ENCODE results near the gene PIPOX.

The PIPOX gene

DNA sequence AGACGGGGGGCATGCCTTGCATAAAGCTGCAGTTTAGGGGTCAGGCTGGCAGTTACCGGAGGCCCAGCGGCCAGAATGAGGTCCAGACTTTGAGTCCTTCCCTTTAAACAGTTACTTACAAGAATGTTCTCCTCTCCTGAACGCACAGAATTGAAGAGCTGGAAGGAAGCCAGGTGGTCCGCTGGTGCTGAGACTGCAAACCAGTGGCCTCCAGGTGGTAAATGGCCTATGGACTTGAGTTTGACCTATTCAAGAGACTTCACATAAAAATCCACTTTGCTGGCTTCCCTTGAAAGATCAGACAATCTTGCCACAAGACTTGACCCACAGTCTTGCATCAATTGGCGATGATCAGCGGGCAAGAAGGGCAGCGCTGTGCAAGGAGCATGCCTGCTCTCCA, 22.4 kb upstream of the PIPOX start:
- Histone ChIP-seq H3K36me3 (no peaks in the 10 kb centered on the region), H3K4me1 (ENCODE audit: control insufficient read depth in 1 of 2, insufficient read depth in 1 of 2, low read depth in 1 of 2, low read length in 1 of 2) (no peaks in the 10 kb centered on the region), H3K27ac (no peak overlapping the region), H3K27me3 (peaks cover 100% of the 10 kb centered on the region), H3K4me3 (ENCODE audit: low read depth in 1 of 2, low read length in 1 of 2) (no peak overlapping the region), H3K9me3 (no peaks in the 10 kb centered on the region)
- TF ChIP-seq, protein P1, sequence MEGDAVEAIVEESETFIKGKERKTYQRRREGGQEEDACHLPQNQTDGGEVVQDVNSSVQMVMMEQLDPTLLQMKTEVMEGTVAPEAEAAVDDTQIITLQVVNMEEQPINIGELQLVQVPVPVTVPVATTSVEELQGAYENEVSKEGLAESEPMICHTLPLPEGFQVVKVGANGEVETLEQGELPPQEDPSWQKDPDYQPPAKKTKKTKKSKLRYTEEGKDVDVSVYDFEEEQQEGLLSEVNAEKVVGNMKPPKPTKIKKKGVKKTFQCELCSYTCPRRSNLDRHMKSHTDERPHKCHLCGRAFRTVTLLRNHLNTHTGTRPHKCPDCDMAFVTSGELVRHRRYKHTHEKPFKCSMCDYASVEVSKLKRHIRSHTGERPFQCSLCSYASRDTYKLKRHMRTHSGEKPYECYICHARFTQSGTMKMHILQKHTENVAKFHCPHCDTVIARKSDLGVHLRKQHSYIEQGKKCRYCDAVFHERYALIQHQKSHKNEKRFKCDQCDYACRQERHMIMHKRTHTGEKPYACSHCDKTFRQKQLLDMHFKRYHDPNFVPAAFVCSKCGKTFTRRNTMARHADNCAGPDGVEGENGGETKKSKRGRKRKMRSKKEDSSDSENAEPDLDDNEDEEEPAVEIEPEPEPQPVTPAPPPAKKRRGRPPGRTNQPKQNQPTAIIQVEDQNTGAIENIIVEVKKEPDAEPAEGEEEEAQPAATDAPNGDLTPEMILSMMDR (IDR thresholded peaks at IDR 0.05), result no peak

DNA sequence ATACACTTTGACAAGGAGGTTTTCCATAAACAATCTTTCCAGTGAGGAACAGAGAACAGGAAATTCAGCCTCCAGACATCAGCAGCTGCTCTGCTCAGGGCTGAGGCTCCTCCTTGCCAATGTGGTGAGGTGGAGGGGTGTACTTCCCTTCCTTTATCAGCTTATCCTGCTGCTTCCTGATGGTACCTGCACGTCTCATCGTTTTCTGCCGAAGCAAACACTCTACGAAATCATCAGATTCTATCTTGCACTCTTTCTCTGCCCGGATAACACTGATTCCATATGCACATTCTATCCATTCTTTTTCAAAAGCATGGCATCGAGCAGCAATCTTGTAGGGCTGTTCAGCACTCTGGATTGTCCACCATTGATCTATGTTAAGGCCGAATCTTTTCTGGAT, 21.7 kb upstream of the PIPOX start:
- Histone ChIP-seq H3K4me3 (ENCODE audit: low read depth in 1 of 2, low read length in 1 of 2) (no peak overlapping the region), H3K36me3 (no peaks in the 10 kb centered on the region), H3K4me1 (ENCODE audit: control insufficient read depth in 1 of 2, insufficient read depth in 1 of 2, low read depth in 1 of 2, low read length in 1 of 2) (no peaks in the 10 kb centered on the region), H3K27ac (no peak overlapping the region), H3K9me3 (no peaks in the 10 kb centered on the region), H3K27me3 (peaks cover 100% of the 10 kb centered on the region)
- TF ChIP-seq, protein P1 (IDR thresholded peaks at IDR 0.05), result no peak

DNA sequence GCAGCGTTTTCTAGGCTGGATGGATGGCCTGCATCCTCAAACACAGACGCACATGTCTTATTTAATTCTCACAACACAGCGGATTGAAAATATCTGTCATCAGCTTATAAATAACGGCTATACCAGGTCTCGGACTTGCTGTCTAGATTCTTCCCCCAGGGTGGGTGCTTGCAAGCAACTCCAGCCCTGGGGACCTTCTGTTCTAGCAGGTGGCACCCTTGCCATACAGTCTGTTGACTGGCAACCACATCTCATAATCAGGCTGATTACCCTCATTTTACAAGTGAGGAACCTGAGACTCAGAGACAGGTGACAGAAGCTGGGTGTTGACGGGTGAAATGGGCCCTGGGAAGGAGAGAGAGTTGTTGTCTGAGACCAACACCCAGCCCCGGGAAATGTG, 20.9 kb upstream of the PIPOX start:
- Histone ChIP-seq H3K4me1 (ENCODE audit: control insufficient read depth in 1 of 2, insufficient read depth in 1 of 2, low read depth in 1 of 2, low read length in 1 of 2) (no peaks in the 10 kb centered on the region), H3K27me3 (peaks cover 99% of the 10 kb centered on the region), H3K27ac (no peak overlapping the region)

DNA sequence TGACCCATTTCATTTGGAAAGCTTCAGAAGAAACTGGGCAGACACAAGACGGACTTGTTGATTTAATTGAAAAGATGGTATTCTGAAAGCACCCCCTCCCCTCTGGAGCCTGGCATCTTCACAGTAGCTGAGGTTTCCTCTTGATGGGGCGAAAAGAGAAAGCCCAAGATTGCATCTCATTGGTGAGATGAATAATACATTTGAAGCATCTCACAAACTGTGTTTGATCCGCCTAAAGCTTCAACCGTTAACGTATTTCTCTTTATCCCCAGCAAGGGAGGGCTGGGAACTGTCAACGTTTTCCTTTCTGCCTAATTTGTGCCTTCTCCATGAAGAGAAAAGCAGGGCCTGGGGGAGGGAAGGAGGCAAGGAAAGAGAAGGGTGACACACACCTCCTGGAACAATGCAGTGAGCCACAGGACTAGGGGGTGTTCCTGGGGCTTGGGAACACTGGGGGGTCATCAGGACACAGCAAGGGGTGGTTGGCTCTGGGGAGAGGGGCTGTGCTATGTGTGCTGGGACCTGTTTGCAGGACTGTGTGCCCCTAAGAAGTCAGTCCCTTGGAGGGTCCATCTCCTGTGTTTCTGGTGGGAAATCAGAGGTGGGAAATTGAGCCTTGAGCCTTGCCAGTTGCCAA, 18.5 kb upstream of the PIPOX start:
- Histone ChIP-seq H3K27me3 (peaks cover 92% of the 10 kb centered on the region), H3K4me1 (ENCODE audit: control insufficient read depth in 1 of 2, insufficient read depth in 1 of 2, low read depth in 1 of 2, low read length in 1 of 2) (no peaks in the 10 kb centered on the region), H3K36me3 (no peaks in the 10 kb centered on the region), H3K9me3 (no peaks in the 10 kb centered on the region), H3K4me3 (ENCODE audit: low read depth in 1 of 2, low read length in 1 of 2) (no peak overlapping the region), H3K27ac (no peak overlapping the region)
- TF ChIP-seq, protein P1 (IDR thresholded peaks at IDR 0.05), result no peak

More for the DNA sequence above, 20.9 kb upstream of the PIPOX start:
- Histone ChIP-seq H3K36me3 (no peaks in the 10 kb centered on the region), H3K9me3 (no peaks in the 10 kb centered on the region), H3K4me3 (ENCODE audit: low read depth in 1 of 2, low read length in 1 of 2) (no peak overlapping the region)
- TF ChIP-seq, protein P1 (IDR thresholded peaks at IDR 0.05), result no peak

DNA sequence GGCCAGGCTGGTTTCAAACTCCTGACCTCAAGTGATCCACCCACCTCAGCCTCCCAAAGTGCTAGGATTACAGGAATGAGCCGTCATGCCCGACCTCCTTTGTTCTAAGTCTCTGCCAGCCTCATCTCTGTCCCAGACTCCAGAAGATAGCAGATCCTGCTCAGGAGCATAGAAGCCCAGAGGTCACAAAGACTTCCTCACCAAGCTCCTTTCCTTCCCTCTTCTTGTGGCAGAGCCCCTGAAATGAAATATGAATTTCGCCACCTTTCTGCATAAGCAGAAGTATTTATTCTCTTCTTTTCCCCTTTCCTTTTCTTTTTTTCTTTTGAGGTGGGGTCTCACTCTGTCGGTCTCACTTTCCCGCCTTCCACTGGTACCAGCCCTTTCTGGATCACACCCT, 11.5 kb upstream of the PIPOX start:
- Histone ChIP-seq H3K4me1 (ENCODE audit: control insufficient read depth in 1 of 2, insufficient read depth in 1 of 2, low read depth in 1 of 2, low read length in 1 of 2) (peaks cover 0 to 5% of the 10 kb centered on the region in 2 experiments), H3K27ac (no peak overlapping the region), H3K9me3 (no peaks in the 10 kb centered on the region), H3K27me3 (peaks cover 61% of the 10 kb centered on the region), H3K4me3 (ENCODE audit: low read depth in 1 of 2, low read length in 1 of 2) (no peak overlapping the region), H3K36me3 (no peaks in the 10 kb centered on the region)
- TF ChIP-seq, protein P1 (IDR thresholded peaks at IDR 0.05), result no peak
